GM19463 (cell line): ENCODE measurements around the gene GPC6.
"Not testable (repeated sequence)": the region's sequence is repeated elsewhere in the genome, so short reads cannot be mapped to it uniquely, and the experiment has no call there.

Experiments
- ATAC-seq: cut with Tn5 transposase; IDR thresholded peaks from one replicate; pipeline ENCODE4 v1.9.1; 2021; ENCODE audit warnings: mild to moderate bottlenecking, moderate library complexity; ENCODE audit not compliant: unreplicated experiment

GPC6 gene

DNA sequence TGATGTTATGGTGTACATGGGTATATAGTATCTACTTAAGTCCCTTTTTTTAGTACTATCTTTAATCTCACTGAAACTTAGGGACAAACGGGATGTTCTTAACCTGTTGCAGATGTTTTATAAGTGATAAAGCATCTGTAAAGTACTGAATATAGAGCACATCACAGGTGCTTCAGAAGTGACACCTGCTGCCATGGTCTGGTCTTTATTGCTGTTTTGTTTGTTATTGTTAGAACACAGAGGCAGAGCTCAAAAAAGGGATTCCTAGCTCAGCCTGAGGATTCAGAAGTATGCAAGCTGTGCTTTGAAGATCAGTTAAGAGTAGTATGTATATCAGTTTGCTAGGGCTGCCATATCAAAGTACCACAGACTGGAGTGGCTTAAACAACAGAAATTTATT is 1033.4 kb downstream of the GPC6 start:
- ATAC-seq: no peak

DNA sequence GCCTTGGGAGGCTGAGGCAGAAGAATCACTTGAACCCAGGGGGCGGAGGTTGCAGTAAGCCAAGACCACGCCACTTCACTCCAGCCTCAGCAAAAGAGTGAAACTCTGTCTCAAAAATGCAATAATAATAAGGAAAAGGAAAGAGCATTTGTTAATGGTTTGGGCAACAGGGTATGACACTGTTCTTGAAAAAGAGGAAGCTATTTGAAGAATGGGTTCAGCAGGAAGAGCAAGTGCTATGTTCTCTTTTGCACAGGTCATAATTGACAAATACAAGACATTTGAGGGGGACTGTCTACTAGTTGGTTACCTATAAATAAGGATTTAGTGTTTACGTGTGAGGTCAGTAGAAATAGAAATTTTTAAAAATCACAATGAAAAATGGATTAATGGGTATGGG is 1034.6 kb downstream of the GPC6 start:
- no peak for ATAC-seq

DNA sequence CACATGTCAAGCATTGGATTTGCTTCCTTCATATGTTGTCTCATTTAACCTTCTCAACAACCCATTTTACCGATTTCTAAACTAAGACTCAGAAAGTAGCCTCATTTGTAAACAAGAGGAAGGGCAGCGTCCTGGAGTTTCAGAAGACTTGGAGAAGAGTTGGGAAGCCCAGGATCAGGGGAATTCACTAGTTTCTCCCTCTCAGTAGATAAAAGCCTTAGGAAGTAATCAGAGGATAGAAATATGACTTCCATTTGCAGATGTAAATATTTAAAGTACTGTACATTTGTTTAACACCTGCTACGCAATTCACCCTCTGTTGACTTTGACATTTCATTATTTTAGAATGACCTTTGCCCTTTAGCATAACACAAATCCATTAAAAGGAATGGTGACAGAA is 1036.4 kb downstream of the GPC6 start:
- no peak for ATAC-seq

DNA sequence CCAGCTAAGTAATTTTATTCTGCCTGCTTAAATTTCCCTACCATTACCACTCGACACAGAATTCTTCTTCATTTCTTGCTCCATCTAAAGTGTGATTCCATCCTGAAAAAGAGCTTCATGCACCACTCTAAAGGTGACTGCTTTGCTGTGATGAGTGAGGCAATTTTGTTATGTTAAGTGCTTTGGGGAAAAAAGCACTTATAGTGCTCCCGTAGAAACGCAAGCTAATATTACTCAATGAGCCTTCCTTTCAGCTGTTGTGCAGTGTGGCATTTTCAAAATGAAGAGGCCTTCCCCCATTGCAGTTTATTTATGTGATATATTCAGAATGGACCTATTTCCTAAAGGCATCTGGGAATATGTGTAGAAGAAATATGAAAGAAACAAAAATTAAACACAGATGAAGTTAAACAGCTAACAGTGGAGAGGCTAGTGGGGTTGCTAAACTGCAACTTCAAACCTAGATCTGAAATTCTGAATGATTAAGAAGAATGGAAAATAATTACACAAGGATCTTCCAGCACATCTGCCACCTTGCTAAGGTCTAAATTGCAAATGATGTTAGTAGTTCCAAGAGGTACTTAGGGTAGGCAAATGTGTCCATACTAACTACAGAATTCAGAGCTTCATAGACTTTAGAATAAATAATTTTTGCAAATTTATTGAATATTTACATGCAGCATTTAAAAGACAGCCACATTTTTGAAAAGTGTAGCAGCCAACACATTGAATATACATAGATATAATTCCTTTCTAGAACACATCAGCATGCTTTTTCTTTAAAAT is 1041.2 kb downstream of the GPC6 start:
- ATAC-seq: no peak

DNA sequence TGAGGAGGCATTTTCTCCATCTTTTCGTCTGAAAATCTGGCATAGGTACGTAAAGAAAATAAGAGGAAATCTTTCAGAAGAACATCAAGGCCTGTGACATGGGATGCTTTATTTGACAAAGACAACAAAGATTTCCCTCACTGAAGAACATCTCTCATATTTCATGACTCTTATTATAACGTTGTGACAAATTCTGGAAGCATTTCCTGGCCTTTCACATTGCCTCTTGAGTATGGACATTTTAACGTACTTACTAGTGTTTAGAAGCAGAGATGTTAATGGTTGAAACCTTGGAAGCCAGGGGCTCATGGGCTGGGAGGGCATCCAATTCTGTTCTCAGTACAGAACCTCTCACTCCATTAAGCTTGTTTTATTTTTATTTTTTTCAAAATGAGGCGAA is 1042.1 kb downstream of the GPC6 start:
- ATAC-seq: no peak

DNA sequence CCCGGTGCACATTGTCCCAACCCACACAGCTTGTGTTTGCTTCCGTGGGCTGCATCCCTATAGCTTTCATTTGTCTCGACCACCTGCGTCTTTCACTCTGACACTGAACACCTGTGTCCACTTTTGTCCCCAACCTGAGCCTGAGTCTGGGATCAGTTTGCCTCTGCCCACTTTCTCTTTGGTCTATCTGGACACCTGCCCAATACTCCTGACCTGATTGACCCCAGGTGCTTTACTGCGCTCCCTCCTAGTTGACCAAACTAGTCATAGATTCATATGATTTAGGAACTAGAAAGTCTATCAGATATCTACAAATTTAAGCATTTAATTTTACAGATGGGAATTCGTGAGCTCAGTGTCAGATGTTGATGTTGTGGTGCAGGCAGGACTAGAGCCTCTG is 1043.0 kb downstream of the GPC6 start:
- ATAC-seq: no peak

DNA sequence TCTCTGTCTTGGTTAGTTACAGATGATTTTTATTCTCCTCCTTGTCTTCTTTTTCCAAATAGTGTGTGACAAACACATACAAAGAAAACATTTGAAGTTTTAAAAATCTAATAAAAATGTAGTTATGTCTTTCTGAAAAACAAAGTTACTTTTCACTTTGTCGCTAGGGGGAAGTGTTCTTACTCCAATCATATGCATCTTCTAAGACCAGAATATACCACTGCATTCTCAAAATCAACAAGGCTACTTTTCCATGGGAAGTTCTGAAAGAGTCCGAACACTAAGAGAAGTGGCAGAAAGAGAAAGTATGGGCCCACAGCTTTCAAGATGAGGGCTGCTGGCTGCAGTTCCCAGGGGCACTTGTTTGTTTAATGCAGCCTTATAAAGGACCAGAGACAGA is 1043.9 kb downstream of the GPC6 start:
- no peak for ATAC-seq

DNA sequence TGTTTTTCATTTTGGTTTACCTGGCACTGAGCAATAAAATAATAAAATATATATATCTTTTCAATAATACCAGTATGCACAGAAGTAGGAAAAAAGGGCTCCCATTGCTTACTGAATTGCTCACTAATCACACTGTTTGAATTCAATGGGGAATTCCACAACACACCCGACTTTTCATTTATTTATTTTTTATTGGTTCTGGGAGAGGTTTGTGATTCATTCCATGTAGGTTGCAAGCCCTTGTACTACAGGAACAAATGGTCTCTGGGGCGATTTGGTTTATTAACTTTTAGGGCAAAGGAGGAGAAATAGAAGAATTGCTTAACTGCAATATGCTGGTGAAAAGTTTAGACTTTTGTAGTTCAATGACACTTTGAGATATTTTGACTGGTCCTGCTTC is 1045.4 kb downstream of the GPC6 start:
- ATAC-seq: no peak

DNA sequence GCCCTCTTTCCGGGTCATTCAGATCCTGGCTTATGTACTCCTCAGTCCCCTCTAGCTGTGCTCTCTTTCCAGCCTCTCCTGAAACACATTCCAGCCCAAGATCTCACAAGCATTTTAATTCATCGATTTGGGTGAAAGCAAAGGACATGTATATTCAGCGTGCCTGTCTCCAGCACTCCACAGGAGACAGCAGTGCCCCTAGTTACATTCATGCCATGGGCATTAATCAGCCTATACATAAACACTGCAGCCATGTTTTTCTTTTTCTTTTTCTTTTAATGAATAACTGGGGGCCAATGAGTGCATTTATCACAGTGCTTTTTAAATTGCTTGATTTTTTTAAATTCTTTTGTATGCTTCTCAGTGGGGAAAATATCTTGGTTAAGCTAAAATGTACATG is 1053.7 kb downstream of the GPC6 start:
- ATAC-seq: no peak

DNA sequence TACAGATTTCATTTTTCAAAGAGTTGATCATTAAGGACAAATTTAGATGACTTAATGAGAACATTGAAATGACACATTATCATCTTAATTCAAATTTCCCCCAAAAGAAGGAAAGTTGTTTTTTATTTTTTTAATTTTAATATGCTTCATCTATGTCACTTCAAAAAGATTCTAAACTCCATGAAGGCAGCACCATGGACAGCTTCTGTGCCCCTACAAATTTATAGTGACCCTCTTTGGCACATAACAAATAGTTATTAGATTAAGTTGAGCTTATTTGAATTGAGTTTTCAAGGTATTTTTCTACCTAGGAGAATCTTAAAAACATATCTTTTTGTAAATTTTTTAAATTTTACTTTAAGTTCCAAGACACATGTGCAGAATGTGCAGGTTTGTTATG is 1054.2 kb downstream of the GPC6 start:
- ATAC-seq: no peak

DNA sequence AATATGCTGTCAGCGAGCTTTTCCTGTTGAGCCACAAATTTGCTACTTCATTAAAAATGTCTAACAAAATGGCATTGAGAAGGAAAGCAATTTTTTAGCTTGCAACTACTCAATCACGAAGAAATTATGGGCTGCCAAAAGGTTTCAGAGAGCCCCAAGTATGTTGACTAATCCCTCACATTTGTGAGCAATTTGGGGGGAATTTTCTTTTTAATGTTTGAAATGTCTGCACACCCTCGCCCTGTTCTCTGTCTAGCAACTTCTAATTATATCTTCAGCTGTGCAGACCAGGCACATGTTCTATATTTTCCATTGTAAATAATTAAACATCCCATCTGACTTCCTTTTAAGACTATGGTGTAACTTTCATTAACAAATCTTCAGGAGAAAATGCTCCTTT is 1060.0 kb downstream of the GPC6 start:
- no peak for ATAC-seq

DNA sequence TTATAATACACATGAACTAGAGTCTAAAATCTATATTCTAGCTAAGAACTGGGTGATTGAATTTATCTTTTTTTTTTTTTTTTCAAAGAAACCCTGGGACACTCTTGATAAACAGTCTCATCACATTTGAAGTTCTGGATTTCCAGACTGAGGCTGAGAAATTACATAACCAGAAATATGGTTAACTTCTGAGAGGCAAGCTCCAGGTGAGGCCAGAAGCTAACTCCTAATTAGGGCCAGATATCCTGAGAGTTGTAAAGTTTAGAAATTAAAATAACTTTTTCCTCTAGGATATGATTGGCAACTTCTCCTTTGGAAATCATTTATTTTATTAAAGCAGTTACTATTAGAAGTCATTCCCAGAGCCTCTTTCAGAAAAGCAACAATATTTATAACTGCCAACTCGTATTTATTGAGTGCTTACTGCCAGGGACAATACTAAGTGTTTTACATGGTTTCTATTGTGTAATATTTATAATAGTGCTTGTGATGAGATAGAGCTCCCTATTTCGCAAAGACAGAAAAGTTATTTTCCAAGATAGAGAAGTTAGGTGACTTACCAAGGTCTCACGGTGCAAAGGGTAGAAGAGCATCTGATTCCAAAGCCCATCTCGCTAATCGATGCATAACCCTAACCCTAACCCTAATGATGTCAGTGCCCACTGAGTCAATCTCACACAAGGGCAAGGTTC is 1065.2 kb downstream of the GPC6 start:
- ATAC-seq: no peak

DNA sequence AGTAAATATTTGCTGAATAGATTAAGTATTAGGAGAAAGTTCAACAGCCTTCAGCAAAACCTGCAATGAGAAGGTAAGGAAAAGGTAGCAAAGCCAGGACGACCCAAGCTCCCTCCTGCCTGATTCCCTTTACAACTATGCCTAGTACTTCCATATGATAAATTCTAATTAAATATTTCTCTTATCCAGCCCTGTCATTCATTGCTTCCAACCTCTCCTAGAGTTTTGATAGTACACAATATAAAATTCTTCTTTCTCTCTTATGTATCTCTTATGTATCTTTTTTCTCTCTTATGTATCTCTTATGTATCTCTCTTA is 1065.7 kb downstream of the GPC6 start:
- no peak for ATAC-seq

DNA sequence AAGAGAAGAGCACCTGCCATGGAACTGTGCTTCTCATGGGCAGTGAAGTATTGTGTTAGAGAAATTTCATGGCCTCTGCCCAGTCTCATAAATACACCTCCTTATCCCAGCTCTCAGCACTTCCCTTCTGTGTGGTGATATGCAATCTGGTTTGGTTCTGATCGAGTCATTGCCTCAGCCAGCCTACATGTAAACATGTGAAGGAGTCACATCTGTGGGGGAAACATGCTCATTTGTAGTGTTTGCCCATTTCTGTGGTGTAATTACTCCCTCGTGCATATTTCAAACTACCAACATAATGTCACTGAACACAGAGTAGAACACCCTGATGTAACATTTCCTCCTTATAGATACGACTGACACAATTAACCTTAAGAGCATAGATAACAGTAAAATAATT is 1069.9 kb downstream of the GPC6 start:
- ATAC-seq: no peak

DNA sequence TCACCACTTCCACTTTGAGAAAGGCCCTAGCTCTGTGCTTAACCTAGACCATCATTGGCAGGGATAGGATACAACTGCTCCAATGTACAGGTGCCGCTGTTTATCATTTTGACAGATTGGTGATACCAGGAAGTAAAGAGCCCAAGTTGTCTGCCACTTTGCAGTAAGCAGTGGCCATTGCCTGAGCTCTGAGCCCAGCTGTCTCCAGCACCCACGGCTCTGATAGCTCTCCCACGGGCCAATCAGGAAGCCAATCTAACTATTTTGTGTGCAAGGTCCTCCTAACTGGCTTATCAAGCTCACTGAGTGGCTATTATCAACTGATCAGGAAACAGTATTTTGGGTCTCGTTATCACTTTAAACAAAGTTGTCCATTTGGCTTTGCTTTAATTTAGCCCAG is 1071.7 kb downstream of the GPC6 start:
- no peak for ATAC-seq

DNA sequence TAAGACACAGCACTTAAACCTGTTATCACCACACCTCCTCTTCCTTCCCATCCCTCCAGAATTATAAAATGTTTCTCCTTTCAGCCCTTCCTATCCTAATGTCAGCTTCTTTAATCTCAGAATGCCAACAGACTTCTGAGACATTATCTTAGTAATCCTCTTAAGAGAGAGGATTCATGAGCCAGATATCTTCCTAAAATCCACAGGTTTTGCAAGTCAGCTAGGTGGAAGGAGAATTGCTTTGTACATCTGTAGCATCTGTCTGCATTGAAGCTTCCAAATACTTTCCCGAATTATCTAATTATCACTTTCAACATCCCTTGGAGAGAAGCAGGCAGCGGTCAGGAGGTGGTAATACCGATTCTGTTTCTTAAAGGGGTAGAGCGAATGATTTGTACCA is 1073.8 kb downstream of the GPC6 start:
- no peak for ATAC-seq

DNA sequence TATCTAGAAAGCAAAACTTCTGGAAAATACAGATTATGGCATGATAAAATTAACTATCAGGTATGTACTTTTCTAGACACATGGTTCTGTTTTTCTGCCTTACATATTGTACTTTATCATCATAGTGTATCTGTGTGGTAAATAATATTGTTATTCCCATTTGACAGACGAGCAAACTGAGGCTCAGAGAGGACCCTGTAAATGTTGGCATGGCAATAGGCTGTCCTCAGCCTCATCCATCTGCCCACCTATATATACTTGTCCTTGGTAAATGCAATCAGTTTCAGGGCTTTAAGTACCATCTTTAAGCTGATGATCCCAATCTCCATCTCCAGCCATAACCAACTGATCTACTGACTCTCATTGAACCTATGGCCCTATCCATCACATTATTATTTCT is 1074.9 kb downstream of the GPC6 start:
- no peak for ATAC-seq

DNA sequence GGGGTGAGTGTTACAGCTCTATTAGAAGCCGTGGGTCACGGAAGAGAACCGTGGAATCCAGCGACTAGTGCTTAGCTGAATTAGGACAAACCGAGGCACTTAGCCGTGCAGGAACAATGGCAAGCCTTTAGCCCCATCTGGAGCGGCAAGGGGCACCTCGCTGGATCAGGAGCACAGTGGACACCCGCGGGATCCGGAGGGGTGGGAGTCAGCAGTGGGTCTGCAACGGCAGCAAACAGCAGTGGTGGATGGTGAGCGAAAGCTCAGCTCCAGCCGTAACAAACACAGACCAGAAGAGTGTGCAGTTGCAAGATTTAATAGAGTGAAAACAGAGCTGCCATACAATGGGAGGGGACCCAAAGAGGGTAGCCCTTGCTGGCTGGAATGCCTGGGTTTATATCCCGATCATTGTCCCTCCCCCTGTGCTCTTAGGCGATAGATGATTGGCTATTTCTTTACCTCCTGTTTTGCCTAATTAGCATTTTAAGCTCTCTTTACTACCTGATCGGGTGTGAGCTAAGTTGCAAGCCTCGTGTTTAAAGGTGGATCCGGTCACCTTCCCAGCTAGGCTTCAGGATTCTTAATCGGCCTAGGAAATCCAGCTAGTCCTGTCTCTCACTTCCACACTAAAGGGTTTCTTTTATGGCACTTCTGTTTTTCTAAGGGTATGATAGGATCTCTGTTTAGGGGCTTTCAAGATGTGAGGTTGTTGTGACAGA is 1076.4 kb downstream of the GPC6 start:
- ATAC-seq: not testable (repeated sequence)

DNA sequence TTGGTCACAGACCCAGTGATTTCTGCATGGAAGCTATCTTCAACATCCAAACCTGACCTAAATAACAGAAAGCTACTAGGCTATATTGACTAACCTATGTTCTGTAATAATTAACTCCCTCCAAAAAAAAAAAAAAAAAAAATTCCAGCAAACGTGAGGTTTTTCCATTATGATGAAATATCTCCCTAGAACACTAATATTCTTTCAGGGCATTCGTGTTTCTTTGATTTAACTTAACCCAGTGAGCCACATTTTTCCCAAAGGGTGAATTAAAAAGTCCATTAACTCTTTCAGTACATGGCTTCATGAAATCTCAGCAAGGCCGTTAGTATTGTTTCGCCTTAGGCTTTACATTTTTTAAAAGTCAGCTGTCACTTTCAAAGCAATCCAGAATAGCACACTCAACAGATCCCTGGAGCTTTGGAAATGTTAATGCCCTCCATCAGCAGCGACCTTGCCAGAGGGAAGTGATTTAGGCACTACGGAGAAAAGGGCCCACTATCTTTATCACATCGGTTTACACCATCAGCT is 1077.1 kb downstream of the GPC6 start:
- ATAC-seq: no peak

DNA sequence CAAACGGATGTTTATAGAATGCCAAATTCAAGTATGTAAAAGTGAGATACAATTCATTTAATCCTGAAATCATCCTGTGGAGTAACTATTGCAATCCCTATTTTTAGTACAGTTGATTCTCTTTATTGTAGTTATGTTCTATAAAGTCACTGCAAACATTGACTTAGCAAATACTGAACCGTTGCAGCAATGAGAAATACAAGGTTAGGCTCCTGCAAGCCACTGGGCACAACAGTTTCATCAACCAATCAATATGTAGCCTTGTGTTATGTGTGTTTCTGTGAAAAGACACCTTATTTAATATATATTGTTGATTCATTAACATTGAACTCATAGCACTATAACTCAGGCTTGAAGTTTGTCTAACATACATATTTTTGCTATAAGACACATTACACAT is 1078.4 kb downstream of the GPC6 start:
- no peak for ATAC-seq

DNA sequence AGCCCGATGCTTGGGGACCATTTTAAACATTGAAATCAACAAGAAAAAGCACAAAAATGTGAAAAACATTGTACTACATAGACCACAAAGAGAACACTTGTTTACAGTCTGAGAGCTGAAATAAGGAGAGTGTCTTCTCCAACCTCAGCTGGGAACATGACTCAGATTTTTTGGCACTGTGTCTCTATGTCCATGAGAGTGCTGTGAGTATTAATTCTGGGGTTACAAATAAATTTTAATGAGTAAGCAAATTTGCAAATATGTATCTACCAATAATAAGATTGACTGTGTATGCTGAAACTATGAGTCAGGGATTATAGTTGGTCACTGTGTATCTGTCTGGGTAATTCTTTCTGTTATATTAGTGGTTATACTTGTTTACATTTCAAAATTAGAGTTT is 1078.9 kb downstream of the GPC6 start:
- no peak for ATAC-seq

DNA sequence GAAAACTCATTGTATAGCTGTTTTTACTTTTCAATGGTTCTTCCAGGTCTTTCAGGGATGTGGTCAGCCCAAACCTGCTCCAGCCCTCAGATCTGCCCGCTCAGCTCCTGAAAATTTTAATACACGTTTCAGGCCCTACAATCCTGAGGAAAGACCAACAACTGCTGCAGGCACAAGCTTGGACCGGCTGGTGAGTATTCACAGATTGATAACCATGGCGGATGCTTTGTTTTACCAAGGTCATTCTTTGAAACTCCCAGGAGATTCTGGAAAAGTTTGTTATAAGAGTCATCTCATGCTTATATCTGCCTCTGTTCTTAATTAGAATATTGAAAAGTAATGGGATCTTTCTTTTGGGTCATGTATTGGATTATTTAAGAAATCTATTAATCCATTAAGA is 1079.3 kb downstream of the GPC6 start:
- ATAC-seq: no peak
